ENCODE results near the gene PHYKPL.

Gene PHYKPL

DNA sequence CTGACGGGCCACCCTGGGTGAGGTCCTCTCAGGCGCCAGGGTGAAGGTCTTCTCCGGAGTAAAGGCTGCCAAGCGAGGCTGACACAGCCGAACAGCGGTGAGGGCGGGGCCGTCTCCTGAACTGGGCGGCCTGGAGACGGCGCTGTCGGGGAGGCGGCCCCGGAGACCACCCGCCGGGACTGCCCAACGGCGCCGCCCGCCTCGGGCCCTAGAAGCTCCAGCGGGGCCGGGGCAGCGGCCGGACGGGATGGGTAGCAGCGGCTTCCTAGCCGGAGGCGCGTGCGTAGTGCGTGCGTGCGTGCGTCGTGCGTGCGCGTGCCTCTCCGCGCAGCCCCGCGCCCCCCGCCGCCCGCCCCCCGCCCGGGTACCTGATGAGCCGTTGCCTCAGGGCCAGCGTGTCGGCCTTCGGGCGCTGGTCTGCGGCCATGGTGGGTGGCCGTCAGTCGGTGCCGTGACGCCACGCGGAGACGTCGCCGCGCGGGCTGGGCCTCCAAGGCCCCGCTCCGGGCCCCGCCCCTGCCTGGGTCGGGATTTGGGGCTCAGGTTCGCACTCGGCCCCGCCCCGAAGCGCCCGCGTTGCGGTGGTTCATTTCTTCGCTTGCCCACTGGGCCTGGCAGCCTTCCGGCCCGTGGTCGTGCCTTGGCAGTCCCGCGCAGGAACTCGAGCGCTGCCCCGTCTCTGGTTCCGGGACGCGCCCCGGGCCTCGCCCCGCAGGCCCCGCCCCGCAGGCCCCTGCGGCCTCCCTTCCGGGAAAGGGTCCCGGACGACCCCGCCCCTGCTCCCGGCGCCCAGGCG lies at the start of gene PHYKPL:
PHYKPL (minus strand) TSS at position 679 of the 796 bp plus-strand sequence; CDS start at position 427, 252 bp downstream.
- DNase-seq: peak; percentile 80

DNA sequence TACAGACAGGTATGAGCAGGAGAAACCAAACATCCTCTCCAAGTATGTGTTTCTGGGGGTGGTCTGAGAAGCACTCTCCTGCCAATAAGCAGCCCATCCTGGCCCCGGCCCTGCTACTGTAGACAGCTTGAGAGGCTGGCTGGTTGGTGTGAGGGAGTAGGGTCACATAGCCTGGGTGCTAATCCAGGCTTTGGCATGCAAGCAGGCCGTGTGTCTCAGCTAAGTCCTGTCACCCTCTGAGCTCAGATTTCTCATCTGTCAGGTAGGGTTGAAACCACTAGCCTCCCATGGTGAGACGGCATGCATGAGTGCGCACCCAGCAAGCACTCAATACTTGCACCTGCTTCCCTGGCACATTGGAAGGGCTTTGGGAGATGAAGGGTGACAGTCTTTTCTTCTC lies 49.8 kb upstream of the PHYKPL start:
- no peak for DNase-seq

DNA sequence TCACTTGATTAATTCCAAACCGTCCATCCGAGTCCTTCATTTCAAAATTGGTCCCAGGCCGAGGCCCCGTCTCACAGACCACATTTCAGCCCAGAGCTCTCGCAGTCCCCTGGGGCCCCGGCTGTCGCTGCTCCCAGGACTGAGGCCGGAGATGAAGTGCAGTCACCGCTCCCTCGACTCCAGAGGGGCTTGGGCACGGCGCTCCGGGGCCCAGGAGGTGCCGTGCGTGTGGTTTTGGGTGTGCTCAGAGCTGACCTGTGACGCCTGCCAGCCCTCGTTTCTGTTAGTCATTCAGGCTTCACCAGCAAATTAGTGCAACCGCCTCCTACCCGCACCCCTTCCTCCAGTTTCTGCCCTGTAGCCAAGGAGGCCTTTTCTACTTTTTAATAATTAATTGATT lies 48.7 kb upstream of the PHYKPL start:
- no peak for DNase-seq

DNA sequence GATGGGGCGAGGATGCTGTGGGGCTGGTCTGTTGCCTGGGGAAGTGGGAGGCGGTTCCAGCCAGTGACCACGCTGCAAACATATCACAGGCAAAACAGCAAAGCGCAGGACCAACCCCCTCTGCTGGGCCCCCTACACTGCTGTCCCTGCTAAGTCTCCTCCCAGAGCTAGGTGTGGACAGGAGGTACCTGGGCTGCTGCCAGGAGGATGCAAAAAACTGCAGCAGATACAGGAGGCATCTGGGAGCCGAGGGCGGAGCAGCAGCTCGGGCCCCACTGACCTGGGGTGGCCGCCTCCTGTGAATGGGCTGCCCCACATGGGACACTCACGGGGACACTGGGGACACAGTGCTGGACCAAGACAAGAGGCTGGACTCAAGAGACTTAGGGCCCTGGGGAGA lies 48.0 kb upstream of the PHYKPL start:
- DNase-seq: no peak

DNA sequence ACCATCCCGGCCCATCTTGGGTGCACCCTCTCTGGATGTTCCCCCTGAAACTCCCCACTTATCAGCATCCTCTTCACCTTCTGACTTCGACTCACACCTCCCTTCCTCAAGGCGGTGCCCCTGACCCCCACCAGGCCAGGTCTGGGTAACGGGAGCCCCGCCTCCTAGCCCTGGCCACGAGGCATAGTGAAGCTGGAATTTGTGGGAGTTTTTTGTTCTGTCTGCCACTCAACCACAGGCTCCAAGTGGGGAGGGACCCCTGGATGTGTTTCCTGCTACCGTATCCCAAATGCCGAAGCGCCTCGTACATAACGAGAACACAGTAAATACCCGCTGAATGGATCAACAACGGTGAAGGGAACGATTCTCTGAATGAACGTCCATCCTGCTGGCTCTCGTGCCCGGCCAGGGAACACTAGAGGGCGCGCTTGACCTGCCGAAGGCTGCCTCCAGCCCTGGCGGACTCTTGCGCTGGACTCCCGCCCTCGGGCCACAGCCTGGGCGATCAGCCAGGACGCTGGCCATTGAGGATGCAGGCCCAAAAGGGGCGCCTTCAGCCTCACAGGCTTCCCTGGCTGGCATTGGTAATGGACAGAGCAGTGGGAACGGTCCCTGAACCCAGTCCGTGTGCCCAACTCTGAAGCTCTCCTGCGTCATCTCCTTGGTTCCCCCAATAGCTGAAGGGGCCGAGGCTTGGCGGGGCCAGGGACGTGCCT lies 47.3 kb upstream of the PHYKPL start:
- DNase-seq: peak; percentile 68

DNA sequence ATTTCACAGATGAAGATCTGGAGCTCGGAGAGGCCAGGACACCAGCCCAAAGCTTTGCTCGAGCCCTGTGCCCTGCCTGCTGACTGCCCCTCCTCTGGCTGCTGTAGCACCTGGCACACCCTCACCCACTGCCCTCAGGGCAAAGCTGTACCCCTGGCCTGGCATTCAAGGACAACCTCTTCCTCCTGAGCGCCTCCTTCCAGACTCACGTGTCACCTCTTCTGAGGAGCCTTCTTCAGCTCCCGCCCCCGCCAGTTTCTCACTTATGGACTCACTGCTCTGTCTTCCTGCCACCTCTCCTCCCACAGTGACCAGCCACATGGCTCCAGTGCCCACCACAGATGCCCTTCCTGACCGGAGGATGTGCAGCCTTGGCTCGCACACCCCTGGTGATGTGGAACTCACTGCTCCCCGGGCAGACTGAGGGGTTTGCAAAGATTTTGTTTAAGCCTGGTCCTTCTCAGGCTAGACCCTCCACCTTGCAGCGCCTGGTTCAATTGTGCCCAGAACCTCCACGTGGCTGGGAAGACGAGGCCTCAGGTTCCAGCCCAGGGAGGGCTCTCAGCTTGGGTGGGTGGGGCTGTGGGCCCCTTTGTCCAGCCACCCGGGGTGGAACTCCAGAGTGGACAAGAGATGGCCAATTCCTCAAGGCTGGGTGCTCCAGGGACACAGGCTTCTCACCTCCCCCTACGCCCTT lies 46.6 kb upstream of the PHYKPL start:
- no peak for DNase-seq

DNA sequence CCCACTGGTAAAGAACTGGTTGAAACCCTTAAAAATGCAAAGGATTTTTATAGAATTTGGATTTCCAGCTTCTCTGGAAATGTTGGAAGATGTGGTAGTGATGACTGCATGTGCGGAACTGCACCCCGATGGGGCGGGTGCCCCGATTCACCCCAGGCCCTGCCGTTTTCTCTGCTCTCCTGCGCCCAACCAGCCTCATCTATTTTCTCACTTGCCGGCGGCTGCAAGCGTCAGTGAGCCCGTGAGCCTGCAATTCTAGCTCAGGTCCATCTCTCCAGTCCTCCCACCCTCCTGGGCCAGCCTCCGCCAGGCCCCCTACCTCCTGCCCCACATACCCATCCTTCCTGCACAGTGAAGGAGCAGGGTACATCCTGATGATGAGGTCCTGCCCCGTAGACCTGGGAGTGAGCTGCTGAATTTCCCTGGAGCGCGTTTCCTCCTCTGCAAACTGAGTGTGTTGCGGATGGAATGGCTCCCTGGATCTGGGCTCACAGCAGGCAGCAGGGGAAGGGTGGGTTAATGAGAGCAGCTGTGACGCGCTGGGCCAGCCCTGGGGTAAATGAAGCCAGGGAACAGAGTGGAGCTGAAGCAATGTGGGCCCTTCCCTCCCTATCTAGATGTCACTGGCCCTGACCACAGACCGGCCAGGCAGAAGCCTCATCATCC lies 45.9 kb upstream of the PHYKPL start:
- no peak for DNase-seq

DNA sequence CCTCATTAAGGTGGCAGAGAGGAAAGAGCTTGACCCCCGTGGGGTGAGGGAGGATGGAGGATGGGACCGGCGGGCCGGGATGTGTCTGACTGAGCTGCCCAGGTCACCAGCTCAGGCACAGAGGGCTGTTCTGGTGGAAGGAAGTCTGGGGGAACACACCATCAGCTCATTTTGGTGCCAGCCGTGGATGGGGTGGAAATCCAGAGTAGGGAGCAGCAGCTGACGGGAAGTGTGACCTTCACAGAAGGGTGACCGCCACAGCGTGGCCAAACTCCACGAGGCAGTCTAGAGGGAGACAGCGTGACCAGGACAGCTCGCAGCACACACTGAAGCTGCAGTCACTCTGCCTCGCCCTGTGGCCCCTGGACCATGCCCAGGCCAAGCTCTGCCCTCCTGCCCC lies 45.3 kb upstream of the PHYKPL start:
- no peak for DNase-seq

DNA sequence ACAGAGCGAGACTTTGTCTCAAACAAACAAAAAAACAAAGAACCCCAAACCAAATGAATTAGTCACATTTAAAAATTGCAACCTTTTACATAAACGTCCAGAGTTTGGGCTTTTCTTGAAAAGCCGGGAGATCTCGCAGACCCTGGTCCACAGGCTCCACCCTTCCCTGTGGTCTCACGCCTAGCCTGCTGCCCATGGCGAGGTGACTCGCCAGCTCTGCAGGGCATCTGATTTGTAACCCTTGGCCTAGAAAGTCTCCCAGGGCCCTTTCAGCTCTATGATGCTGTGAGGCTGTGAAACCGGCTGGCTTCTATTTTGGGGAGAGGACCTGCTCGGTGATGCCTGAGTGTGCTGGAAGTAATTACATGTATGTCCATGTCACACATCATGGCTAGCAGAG lies 44.7 kb upstream of the PHYKPL start:
- DNase-seq: no peak

DNA sequence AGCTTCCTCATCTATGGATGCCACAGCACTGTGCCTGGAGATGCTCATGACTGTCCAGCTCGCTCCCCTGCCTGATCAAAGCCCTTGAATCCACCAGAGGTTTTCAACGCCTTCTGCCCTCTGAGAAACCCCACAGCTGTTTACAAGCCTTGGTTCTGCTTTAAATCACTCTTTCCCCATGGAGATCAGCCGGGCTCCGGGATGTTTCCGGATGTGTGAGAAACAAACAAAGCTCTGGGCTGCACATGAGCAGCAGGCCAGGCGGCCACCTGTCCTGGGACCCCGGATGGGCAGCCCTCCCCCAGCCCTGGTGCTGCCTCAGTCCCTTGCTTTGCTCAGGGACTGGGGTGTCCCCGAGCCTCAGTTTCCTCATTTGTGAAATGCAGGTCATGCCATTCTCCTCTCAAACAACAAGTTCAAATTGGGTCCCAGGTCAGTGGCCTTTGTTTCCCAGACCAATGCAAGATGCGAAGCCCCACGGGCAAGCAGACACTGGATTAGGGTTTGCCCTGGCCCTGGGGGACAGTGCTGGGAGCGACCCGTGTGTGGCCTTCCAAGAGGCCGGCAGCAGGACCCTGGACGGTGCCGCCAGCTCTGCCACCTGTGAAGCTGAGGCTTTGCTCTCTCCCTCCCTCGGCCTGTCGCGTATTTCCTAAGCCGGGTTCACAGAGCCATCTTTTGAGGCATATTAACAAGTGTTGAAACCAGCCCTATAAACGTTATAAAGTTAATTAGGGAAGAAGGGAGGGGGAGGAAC lies 42.4 kb upstream of the PHYKPL start:
- DNase-seq: no peak

DNA sequence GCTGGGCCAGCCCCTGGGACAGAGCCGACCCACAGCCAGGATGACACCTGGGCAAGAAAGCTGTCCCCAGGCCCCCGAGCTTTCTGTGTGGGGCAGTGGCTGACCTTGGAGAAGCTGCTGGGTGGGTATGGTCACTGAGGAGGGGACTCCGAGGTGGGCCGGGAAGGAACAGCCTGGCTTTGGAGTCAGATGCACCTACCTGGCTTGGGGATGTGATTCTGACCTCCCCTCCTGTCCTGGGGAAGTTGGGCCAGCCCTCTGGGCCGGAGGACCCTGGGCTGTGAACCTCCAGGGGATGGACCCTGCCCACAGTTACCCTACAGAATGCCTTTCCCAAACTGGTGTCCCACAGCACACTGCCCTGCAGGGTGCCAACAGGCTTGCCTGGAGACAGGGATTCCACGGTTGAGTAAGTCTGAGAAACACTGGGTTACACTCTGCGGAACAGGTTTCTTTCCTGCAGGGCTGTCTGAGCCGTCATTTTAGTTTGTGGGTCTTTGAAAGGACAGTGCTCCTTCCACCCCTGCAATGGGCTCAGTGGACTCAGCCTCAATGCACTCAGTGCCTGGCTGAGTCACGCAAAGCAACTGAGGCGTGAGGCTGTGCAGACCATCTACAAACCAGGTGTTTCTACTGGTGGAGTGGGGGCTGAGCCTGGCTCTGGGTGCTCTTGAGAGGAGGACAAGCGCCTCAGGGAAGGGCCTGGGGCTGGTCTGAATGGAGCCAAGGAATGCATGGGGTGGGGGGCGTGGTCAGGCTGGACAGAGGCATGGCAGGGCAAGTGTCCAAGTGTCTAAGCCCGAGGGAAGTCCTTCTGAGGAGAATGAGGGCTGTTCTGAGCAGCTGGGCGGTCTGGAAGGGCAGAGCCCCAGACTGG lies 41.3 kb upstream of the PHYKPL start:
- DNase-seq: no peak

DNA sequence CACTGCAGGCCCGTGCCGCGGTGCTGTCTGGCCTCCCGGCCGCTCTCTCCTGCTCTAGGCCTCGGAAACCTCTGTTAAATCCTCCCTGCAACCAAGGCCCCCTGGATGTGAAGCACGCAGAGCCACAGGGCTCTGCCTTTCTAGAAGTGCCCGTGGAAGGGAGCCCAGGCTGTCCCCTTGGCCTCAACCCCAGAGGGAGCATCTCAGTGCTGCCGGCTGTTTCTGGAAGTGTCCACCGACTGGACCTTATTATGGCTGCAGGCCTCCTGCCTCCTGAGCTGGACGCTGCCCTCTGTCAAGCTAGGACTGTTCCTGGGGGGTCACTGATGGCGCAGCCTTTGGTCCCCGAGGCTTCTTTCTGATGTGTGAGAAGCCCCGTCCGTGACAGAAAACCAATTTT lies 40.4 kb upstream of the PHYKPL start:
- no peak for DNase-seq

DNA sequence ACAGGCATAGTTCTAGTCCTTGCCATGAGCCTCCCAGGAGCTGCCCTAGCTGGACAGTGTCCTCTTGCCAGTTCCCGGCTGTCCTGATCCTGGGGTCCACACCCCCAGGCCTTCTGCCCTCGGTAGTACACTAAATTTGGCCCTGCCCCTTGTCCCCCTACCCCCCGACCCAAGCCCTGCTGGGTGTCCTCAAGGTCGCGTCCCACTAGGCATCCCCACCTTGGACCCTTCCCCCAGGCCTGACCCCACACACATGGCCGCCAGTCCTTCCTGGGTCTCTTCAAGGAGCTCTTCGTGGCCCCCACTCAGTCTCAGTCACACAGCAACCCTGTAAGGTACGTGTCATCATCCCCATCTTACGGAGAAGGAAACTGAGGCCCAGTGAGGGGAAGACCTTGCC lies 40.0 kb upstream of the PHYKPL start:
- no peak for DNase-seq

DNA sequence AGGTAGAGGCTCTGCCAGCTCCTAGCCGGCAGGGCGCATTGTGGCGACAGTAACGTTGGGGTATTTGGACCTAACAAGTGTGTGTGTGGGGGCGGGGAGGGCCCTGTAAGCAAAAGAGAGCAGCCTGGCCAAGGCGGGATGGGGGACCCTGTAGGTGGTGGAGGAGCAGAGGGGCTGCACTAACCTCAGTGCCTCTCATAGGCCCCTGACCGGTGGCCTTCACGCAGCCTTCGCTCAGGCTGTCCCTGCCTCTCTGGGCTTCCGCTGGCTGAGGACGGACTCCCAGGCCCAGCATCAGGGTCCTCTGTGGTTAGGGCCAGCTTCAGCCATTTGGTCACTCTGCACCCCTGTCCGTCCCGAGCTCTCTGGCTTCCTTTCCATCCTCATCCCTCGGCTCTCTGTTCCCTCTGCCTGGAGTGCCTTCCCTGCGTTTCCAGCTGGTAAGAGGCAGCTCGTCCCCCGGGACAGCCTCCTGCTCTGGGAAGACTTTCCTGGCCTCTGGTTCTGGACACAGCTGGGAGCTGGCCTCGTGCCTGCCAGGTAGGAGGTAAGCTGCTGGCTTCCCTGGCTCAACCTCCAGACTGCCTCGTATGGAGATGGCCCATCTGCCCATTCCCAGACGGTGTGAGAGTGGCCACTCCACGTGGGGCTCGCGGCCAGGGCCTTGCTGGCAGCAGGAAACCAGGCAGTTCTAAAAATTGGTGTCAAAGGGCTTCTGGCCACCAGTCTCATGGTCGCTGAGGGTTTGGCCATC lies 39.3 kb upstream of the PHYKPL start:
- no peak for DNase-seq

DNA sequence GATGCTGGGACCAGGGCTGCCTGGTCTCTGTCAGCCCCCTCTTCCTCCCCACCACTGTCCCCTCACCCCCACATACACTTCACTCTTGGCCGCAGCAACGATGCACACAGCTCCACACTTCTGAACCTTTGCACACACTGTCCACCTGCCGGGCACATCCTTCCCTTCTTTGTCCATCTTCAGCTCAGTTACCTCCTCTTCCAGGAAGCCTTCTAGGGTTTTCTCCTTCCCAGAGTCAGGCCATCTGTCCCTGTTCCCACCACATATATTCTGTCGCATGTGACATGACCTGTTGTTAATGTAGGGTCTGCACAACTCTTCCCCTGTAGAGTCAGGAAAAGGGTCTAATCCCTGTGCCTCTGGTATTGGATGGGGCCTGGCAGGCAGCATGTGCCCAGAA lies 38.6 kb upstream of the PHYKPL start:
- no peak for DNase-seq

DNA sequence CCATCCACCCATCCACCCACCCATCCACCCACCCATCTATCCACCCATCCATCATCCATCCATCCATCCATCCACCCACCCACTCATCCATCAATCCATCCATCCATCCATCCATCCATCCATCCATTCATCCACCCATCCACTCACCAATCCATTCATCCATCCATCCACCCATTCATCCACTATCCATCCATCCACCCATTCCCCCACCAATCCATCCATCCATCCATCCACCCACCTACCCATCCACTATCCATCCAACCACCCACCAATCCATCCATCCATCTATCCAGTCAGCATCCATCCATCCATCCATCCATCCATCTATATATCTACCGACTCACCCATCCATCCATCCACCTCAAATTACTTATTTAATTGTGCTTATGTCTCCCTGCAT lies 36.9 kb upstream of the PHYKPL start:
- no peak for DNase-seq

DNA sequence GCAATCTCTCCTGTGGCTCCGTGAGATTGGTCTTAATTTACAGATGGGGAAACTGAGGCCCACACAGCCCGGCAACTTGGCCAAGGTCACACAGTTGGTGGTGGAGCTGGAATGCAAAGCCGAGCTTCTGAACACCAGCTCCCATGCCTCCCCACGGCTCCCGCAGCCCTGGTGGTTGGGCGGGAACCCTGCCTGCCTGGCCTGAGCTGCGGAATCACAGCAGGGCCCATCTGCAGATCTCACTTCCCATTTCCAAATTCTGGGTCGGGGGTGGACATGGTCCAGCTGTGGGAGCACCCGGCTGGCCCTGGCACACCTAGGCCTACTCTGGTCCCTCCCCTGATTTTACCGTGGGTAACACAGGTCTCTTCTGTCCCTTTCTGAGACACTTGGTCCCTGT lies 35.3 kb upstream of the PHYKPL start:
- DNase-seq: no peak

DNA sequence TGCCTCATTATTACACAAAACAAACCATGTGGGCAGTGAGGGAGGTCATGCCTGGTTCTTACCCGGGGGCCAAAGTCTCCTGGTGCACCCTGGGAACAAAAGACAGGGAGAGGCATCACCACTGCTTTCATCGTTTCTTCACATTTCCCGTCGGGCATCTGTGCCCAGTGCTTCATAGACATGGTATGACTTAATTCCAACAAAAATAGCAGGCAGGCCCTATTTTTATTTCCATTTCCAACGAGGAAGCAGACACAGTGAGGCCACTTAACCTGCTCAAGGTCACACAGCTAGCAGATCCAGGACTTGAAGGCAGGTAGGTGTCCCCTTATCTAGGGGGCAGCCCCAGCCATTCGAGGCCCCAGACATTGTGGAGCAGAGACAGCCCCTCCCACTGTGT lies 34.6 kb upstream of the PHYKPL start:
- no peak for DNase-seq

DNA sequence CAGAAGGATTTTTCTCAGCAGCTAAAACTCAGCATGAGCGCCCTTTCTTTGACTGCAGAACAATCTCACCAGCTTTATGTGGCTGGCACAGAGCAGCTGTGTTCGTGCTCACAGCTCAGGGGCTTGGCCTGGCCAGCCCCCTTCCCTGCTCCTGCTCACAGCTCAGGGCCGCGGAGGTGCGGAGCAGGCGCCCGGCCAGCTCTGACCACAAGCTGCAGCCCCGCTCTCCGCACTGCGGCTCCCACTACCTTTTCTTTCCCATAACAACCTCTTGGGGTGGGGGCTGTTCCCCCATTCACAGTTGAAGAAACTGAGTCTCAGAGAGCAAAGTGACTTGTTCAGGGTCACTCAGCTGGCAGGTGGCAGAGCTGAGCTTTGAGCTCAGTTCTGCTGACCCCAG lies 34.0 kb upstream of the PHYKPL start:
- DNase-seq: no peak

DNA sequence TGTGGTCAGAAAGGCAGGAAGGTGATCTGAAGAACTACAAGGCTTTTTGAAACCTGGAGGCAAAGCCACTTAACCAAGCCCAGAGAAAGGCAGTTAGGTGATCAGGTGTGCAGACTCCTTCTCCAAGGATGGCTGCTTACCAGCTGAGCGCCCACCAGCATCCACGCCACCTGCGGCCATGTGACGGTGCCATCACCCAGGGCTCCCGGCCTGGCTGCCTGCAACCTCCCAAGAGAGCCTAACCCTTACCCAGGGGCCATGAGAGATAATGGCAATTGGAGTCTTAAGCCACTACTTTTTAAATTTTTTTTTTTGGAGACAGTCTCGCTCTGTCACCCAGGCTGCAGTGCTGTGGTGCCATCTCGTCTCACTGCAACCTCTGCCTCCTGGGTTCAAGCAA lies 33.1 kb upstream of the PHYKPL start:
- DNase-seq: no peak

DNA sequence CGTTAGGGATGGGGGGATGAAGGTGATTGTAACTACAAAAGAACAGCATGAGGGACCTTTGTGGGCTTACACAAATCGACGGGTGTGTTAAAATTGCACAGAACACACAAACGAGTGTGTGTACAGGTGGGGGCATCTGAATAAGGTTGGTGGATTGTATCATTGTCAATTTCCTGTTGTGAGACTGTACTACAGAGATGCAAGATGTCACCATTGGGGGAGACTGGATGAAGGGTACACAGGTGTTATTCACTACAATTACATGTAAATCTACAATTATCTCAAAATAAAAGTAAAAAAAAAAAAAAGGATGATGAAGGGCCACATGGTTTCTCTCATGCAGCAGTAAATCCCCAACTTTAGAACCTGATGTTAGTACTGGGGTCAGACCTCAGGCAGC lies 31.4 kb upstream of the PHYKPL start:
- DNase-seq: no peak

All from CD4-positive, alpha-beta T cell treated with Interleukin-6 for 4 hours (primary cell).